Stimulated activated naive CD8-positive, alpha-beta T cell treated with anti-CD3 and anti-CD28 coated beads, Interleukin-15, Interleukin-2, amounts not matched to agents 100 ng/mL and 50 ng/mL, for 24 hours (primary cell): ENCODE data around the gene SMIM10.
"Not testable (repeated sequence)": the region's sequence is repeated elsewhere in the genome, so short reads cannot be mapped to it uniquely, and the experiment has no call there.

ENCODE experiments used
- H3K27ac Mint-ChIP-seq: one replicate; pipeline ENCODE4 v1.8.0; 2021; ENCODE audit warnings: mild to moderate bottlenecking, mixed read lengths
- H3K27me3 Mint-ChIP-seq: one replicate; pipeline ENCODE4 v1.8.0; 2021; ENCODE audit warnings: mixed read lengths
- H3K36me3 Mint-ChIP-seq: one replicate; pipeline ENCODE4 v1.8.0; 2021; ENCODE audit warnings: low read depth, mixed read lengths
- H3K4me1 Mint-ChIP-seq: one replicate; pipeline ENCODE4 v1.8.0; 2021; ENCODE audit warnings: low read depth, mixed read lengths
- H3K4me3 Mint-ChIP-seq: one replicate; pipeline ENCODE4 v1.8.0; 2021; ENCODE audit warnings: mild to moderate bottlenecking, mixed read lengths
- H3K9me3 Mint-ChIP-seq: one replicate; pipeline ENCODE4 v1.8.0; 2021; ENCODE audit warnings: mixed read lengths

Gene SMIM10

GRCh38 chrX:134999469-134999868 lies 8.7 kb downstream of the SMIM10 start:
- Mint-ChIP-seq H3K27ac (no peak overlapping the region), H3K4me3 (no peak overlapping the region), H3K4me1 (peaks cover 14% of the 10 kb centered on the region), H3K27me3 (no peaks in the 10 kb centered on the region), H3K9me3 (no peaks in the 10 kb centered on the region), H3K36me3 (no peaks in the 10 kb centered on the region)

DNA sequence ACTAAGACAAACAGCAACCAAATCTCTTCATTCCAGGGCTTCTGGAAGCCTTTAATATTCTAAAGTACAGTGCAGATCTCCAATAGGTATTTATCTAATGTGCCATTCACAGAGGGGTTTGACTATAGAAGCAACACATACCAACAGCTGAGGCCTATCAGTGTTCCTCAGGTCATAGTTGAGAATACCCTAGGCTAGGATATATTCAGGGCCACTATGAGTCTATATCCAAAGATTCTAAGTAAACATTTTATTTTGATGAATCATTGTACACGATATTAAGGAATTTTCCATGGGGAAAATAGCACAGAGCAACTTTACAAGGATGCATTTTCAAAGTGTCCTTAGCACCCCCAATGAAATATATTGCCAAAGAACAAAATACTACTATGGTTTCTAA lies 9.7 kb downstream of the SMIM10 start:
- H3K9me3 Mint-ChIP-seq = no peaks in the 10 kb centered on the region
- no peaks in the 10 kb centered on the region for H3K36me3 Mint-ChIP-seq
- H3K4me1 Mint-ChIP-seq = peaks cover 17% of the 10 kb centered on the region
- no peak overlapping the region for H3K4me3 Mint-ChIP-seq
- no peaks in the 10 kb centered on the region for H3K27me3 Mint-ChIP-seq
- no peak overlapping the region for H3K27ac Mint-ChIP-seq

DNA sequence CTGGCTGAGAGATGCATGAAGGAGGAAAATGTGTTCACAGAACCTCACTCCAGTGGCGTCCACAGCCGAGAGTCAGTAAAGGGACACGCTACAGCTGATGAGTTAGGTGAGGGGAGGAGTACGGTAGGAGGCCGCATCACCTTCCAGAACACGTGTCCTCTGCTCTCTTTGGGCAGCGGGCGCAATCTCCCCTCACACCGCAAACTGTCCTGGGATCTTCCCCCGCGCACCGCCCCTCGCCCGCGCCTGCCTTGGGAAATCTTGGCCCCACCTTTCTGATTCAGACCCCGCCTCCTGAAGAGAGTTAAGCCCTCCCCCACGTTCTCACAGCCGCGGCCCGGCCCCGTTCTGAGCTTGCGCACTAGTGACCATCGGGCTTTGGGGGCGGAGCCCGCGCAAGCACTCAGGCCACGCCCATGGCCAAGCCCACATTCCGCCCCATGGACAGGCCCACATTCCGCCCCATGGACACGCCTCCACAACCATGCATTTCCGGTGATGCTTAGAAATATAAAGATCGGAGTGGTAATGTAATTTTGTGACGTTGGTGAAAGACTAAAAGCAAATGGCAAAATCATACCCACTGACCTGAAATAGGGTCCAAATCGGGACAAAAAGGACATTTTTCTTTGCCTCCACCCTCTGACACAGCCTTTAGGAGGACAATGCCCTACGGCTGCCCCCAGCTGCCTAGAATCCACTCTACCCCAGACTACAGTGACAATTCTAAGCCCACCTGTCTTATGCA lies 13.3 kb downstream of the SMIM10 start:
- Mint-ChIP-seq H3K27me3 (no peaks in the 10 kb centered on the region), H3K36me3 (no peaks in the 10 kb centered on the region), H3K9me3 (no peaks in the 10 kb centered on the region), H3K4me3 (peak overlapping the region; percentile 82), H3K27ac (peak overlapping the region; percentile 55), H3K4me1 (peaks cover 17% of the 10 kb centered on the region)

DNA sequence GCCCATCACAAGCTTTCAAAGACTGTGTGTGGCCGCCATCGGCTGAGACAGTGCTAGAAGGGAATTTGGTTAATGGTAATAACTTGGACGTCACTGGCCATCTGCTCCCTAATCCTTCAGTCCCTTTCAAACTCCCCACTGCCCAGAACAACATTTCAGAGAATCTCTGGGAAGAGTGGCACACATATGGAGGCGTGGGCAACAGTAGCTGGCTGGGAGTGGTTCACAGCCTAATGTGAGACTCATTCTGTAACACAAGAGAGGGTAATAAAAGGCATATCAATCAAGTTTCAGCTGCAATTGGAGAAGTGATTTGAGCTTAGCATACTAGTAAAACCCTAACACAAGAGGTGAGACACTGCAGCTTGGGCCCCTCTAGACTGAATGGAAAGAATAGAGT lies 15.4 kb downstream of the SMIM10 start:
- Mint-ChIP-seq H3K27me3 (no peaks in the 10 kb centered on the region), H3K27ac (no peak overlapping the region), H3K9me3 (no peaks in the 10 kb centered on the region), H3K36me3 (no peaks in the 10 kb centered on the region), H3K4me1 (peaks cover 17% of the 10 kb centered on the region), H3K4me3 (no peak overlapping the region)

DNA sequence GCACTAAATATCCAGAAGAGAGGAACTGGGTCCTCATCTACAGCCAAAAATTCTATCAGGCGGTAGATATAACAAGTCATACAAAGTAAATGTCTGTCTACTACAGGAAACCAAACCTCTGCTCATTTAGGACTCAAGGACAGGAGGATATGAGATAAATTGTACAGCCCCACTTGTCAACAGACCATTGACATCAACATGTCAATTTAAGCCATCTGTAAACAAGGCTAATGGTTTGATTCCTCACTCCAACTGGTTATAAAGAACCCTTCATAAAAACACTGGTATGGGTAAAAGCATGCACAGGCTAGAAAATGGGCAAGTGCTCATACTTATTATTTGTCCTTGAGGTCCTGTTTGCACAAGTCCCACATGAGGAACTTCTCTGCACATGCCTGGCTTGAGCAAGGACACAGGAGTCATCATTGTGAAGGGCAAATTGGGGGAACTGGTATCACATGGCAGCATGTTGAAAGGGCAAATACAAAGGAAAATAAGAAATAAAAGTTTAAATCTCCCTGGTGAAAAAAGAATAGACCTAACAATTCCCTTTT lies 18.3 kb downstream of the SMIM10 start:
- Mint-ChIP-seq H3K36me3 (no peaks in the 10 kb centered on the region), H3K27ac (no peak overlapping the region), H3K9me3 (no peaks in the 10 kb centered on the region), H3K4me3 (no peak overlapping the region), H3K27me3 (no peaks in the 10 kb centered on the region), H3K4me1 (peaks cover 6% of the 10 kb centered on the region)

- Mint-ChIP-seq H3K9me3 (no peaks in the 10 kb centered on the region), H3K27ac (no peak overlapping the region), H3K4me3 (no peak overlapping the region), H3K27me3 (no peaks in the 10 kb centered on the region), H3K36me3 (no peaks in the 10 kb centered on the region), H3K4me1 (no peaks in the 10 kb centered on the region)
Observed at GRCh38 chrX:135009838-135010237, 19.0 kb downstream of the SMIM10 start.

DNA sequence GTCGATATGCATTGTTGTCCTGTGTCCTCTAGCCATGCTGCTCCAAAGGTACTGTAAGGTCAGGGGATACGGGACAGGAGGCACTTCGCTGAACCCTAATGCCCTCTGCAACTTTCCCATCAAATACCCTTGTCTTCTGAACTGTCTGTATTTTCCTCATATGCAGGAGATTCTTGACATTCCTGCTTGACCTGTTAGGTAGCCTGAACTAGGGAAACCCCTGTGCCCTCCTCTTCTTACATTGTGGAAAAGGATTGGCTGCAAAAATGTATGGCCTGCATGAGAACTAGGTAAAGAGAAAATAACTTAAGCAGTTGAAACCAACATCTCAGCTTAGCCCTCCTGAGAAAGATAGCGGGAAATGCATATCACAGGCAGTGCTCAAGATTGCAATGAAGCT lies 20.1 kb downstream of the SMIM10 start:
- H3K4me3 Mint-ChIP-seq = no peak overlapping the region
- H3K27me3 Mint-ChIP-seq = no peaks in the 10 kb centered on the region
- no peaks in the 10 kb centered on the region for H3K36me3 Mint-ChIP-seq
- H3K27ac Mint-ChIP-seq = no peak overlapping the region
- H3K4me1 Mint-ChIP-seq = no peaks in the 10 kb centered on the region
- no peaks in the 10 kb centered on the region for H3K9me3 Mint-ChIP-seq

DNA sequence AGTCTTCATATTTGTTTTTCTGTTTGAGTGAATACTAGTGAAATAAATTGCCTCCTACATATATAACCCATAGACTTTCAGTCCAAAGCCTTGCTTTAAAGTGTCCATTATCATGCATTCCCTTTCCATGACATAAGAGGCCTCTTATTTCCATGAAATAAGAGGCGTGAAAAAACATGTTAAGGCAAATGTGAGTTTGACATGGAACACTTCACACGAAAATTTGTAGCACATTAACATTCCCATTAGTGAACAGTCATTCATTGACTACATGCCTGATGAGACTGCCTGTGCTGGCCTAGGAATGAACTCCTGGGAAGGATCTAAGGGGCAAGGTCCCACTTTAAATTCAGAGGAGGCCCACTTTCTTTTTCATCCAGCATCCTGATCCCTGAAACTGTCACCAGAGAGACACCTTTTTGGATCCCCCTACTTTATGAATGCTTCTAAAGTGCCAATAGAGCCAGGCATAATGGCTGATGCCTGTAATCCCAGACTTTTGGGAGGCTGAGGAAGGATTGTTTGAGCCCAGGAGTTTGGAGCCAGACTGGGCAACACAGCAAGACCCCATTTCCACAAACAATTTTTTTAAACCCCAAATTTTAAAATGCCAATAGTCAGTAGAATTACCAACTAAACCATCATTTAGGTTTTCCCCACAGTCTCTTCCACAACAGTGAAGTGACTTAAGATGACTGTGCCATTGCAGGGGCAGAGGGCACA lies 24.9 kb downstream of the SMIM10 start:
- no peak overlapping the region for H3K4me3 Mint-ChIP-seq
- H3K27me3 Mint-ChIP-seq = no peaks in the 10 kb centered on the region
- no peaks in the 10 kb centered on the region for H3K4me1 Mint-ChIP-seq
- H3K36me3 Mint-ChIP-seq = no peaks in the 10 kb centered on the region
- no peaks in the 10 kb centered on the region for H3K9me3 Mint-ChIP-seq
- no peak overlapping the region for H3K27ac Mint-ChIP-seq

DNA sequence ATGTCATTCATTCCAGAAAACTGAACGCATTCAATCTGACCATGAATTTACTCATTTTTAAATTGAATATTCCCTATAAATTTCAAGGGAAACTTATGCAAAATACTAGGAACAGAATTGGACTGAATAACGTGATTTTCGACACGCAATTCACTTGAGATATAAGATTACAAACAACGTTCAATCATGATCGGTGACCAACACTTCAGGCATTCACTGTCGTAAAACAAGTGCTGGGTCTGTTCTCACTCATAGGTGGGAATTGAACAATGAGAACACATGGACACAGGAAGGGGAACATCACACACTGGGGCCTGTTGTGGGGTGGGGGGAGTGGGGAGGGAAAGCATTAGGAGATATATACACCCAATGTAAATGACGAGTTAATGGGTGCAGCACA lies 29.1 kb downstream of the SMIM10 start:
- H3K36me3 Mint-ChIP-seq, H3K27ac Mint-ChIP-seq: not testable (repeated sequence)

GRCh38 chrX:135023791-135024190 lies 33.0 kb downstream of the SMIM10 start:
- H3K27me3 Mint-ChIP-seq = peaks cover 38% of the 10 kb centered on the region
- H3K36me3 Mint-ChIP-seq = not testable (repeated sequence)

More for the DNA sequence above, 29.1 kb downstream of the SMIM10 start:
- Mint-ChIP-seq H3K27me3 (peaks cover 25% of the 10 kb centered on the region), H3K4me1 (peaks cover 17% of the 10 kb centered on the region)
- not testable (repeated sequence) for H3K4me3 Mint-ChIP-seq, H3K9me3 Mint-ChIP-seq

GRCh38 chrX:135024526-135024925 lies 33.7 kb downstream of the SMIM10 start:
- Mint-ChIP-seq H3K4me1 (peaks cover 17% of the 10 kb centered on the region), H3K9me3 (no peaks in the 10 kb centered on the region), H3K4me3 (no peak overlapping the region), H3K27ac (no peak overlapping the region), H3K36me3 (no peaks in the 10 kb centered on the region), H3K27me3 (peaks cover 38% of the 10 kb centered on the region)

More at GRCh38 chrX:135023791-135024190, 33.0 kb downstream of the SMIM10 start:
- H3K4me3 Mint-ChIP-seq, H3K27ac Mint-ChIP-seq, H3K9me3 Mint-ChIP-seq: not testable (repeated sequence)
- peaks cover 17% of the 10 kb centered on the region for H3K4me1 Mint-ChIP-seq

DNA sequence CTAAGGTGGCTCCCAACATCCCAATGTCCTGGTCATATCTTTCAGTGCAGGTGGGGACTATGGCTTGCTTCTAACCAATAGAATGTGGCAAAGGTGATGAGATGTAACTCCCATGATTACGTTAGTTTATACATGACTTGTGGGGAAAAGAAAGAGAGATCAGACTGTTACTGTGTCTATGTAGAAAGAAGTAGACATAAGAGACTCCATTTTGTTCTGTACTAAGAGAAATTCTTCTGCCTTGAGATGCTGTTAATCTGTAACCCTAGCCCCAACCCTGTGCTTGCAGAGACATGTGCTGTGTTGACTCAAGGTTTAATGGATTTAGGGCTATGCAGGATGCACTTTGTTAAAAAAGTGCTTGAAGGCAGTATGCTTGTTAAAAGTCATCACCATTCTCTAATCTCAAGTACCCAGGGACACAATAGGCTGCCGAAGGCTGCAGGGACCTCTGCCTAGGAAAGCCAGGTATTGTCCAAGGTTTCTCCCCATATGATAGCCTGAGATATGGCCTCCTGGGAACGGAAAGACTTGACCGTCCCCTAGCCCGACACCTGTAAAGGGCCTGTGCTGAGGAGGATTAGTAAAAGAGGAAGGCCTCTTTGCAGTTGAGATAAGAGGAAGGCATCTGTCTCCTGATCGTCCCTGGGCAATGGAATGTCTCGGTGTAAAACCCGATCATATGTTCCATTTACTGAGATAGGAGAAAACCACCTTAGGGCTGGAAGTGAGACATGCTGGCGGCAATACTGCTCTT lies 39.6 kb downstream of the SMIM10 start:
- not testable (repeated sequence) for H3K9me3 Mint-ChIP-seq, H3K4me1 Mint-ChIP-seq, H3K27ac Mint-ChIP-seq, H3K4me3 Mint-ChIP-seq, H3K27me3 Mint-ChIP-seq
- H3K36me3 Mint-ChIP-seq = peaks cover 16% of the 10 kb centered on the region

DNA sequence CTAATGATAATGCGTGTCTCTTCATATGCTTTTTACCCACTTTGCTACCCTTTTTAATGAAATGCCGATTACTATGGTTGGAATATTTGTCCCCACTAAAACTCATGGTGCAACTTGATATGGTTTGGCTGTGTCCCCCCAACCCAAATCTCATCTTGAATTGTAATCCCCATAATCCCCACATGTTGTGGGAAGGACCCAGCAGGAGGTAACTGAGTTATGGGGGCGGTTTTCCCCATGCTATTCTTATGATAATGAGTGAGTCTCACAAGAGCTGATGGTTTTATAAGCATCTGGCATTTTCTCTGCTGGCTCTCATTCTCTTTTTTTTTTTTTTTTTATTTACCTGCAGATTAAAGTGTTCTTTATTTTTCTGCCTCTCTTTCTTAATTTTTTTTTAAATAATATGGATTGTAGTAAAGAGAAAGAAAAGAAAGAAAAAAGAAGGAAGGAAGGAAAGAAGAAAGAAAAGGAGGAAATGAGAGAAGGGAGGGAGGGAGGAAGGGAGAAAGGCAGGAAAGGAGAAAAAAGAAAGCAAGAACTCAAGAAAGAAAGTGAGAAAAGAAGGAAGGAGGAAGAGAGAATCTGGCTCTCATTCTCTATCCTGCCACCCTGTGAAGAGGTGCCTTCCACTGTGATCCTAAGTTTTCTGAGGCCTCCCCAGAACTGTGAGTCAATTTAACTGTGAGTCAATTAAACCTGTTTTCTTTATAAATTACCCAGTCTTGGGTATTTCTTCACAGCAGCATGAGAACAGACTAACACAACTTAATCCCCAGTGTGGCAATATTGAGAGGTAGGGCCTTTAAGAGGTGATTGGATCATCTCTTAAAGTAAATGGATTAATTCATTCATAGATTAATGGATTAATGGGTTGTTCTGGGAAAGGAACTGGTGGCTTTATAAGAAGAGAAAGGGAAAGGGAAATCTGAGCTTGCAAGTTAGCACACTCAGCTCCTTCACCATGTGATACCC lies 50.6 kb downstream of the SMIM10 start:
- H3K4me1 Mint-ChIP-seq, H3K27me3 Mint-ChIP-seq, H3K36me3 Mint-ChIP-seq, H3K4me3 Mint-ChIP-seq, H3K9me3 Mint-ChIP-seq, H3K27ac Mint-ChIP-seq: not testable (repeated sequence)
